ENCODE results near the gene SEMA3C. TPM values are rescaled to one million over a fixed set of nuclear protein-coding genes. Genes with fewer than 3 reads are reported as not detected.

Gene SEMA3C
- total RNA-seq, 4 donors from 2014 or later, result 2.6 to 30.9 (median 14.2) TPM

- intact Hi-C loops (cut with DNase I), result no loop called here
- TF ChIP-seq CTCF (IDR thresholded peaks at IDR 0.05), result no peak
- 34% methylated on average over 1 of the region's 1 CpG for WGBS, 2 donors
- Histone ChIP-seq H3K27ac (no peak overlapping the region), H3K36me3 (no peaks in the 10 kb centered on the region), H3K4me1 (no peaks in the 10 kb centered on the region), H3K9me3 (no peaks in the 10 kb centered on the region), H3K27me3 (no peaks in the 10 kb centered on the region), H3K4me3 (no peak overlapping the region)
- no peak for DNase-seq
Observed at GRCh38 chr7:80740778-80741545, 177.9 kb downstream of the SEMA3C start.

GRCh38 chr7:80736371-80737125 lies 182.3 kb downstream of the SEMA3C start:
- WGBS, 2 donors, result 76 to 78% methylated on average over 4 of the region's 4 CpGs
- intact Hi-C loops (cut with DNase I), result no loop called here
- no peak for DNase-seq
- Histone ChIP-seq H3K4me3 (no peak overlapping the region), H3K27ac (no peak overlapping the region), H3K4me1 (no peaks in the 10 kb centered on the region), H3K36me3 (no peaks in the 10 kb centered on the region), H3K9me3 (no peaks in the 10 kb centered on the region), H3K27me3 (no peaks in the 10 kb centered on the region)
- TF ChIP-seq CTCF (IDR thresholded peaks at IDR 0.05) (no peak), POLR2A (IDR thresholded peaks at IDR 0.05) (no peak)

- TF ChIP-seq CTCF (IDR thresholded peaks at IDR 0.05) (no peak), POLR2A (IDR thresholded peaks at IDR 0.05) (no peak)
- H3K9me3 ChIP-seq, result no peaks in the 10 kb centered on the region
- H3K27ac ChIP-seq, result no peak overlapping the region
- H3K4me3 ChIP-seq, result no peak overlapping the region
- H3K36me3 ChIP-seq, result no peaks in the 10 kb centered on the region
- no peaks in the 10 kb centered on the region for H3K27me3 ChIP-seq
- DNase-seq, result no peak
- H3K4me1 ChIP-seq, result no peaks in the 10 kb centered on the region
- intact Hi-C loops (cut with DNase I), result no loop called here
- WGBS, 2 donors, result 86 to 93% methylated on average over 9 to 12 of the region's 12 CpGs
Observed at GRCh38 chr7:80735330-80735729, 183.5 kb downstream of the SEMA3C start.

- H3K36me3 ChIP-seq, result no peaks in the 10 kb centered on the region
- H3K4me3 ChIP-seq, result no peak overlapping the region
- no peaks in the 10 kb centered on the region for H3K9me3 ChIP-seq
- DNase-seq, result no peak
- no peaks in the 10 kb centered on the region for H3K4me1 ChIP-seq
- intact Hi-C loops (cut with DNase I), result no loop called here
- no peaks in the 10 kb centered on the region for H3K27me3 ChIP-seq
- WGBS, 2 donors, result 85 to 88% methylated on average over 4 of the region's 4 CpGs
- TF ChIP-seq POLR2A (IDR thresholded peaks at IDR 0.05), result no peak
- TF ChIP-seq CTCF (IDR thresholded peaks at IDR 0.05), result no peak
- no peak overlapping the region for H3K27ac ChIP-seq
Observed at GRCh38 chr7:80734011-80734410, 184.8 kb downstream of the SEMA3C start.

- H3K27me3 ChIP-seq, result no peaks in the 10 kb centered on the region
- no peaks in the 10 kb centered on the region for H3K36me3 ChIP-seq
- H3K27ac ChIP-seq, result no peak overlapping the region
- no peak for TF ChIP-seq CTCF (IDR thresholded peaks at IDR 0.05)
- TF ChIP-seq POLR2A (IDR thresholded peaks at IDR 0.05), result no peak
- no peak overlapping the region for H3K4me3 ChIP-seq
- DNase-seq, result no peak
- intact Hi-C loops (cut with DNase I), result no loop called here
- WGBS, 2 donors, result 48 to 52% methylated on average over 3 of the region's 3 CpGs
- no peaks in the 10 kb centered on the region for H3K4me1 ChIP-seq
- no peaks in the 10 kb centered on the region for H3K9me3 ChIP-seq
Observed at GRCh38 chr7:80733333-80733915, 185.4 kb downstream of the SEMA3C start.
